Activated T-cell treated with anti-CD3 and anti-CD28 coated beads, Interleukin-2, amount 50 U/mL, for 4 hours (primary cell): ENCODE measurements around the gene DHX16. TPM values are rescaled to one million over a fixed set of nuclear protein-coding genes. Genes with fewer than 3 reads are reported as not detected.
A peak's percentile ranks its signal among the peaks of the same experiment; 100 is the strongest.

Source experiments
- ATAC-seq, 2 donors: fragments of 200-7000 bp; cut with Tn5 transposase; one replicate each; pipeline ENCODE4 v1.10.0; 2021
- DNase-seq: peaks from one replicate; pipeline ENCODE4 v3.0.0-alpha.2; 2020
- H3K27me3 Mint-ChIP-seq: one replicate; pipeline ENCODE4 v1.8.0; 2021; ENCODE audit warnings: low read depth, mixed read lengths
- H3K36me3 Mint-ChIP-seq: one replicate; pipeline ENCODE4 v1.8.0; 2022; ENCODE audit warnings: mixed read lengths; ENCODE audit not compliant: insufficient read depth
- H3K4me1 Mint-ChIP-seq: one replicate; pipeline ENCODE4 v1.8.0; 2021; ENCODE audit warnings: low read depth, mixed read lengths
- H3K4me3 Mint-ChIP-seq: one replicate; pipeline ENCODE4 v1.8.0; 2021; ENCODE audit warnings: mild to moderate bottlenecking, moderate library complexity, mixed read lengths
- H3K9me3 Mint-ChIP-seq: one replicate; pipeline ENCODE4 v1.8.0; 2021; ENCODE audit warnings: mixed read lengths
- total RNA-seq, 3 donors: library from RNA; stranded (reverse); gene quantifications; one replicate each; pipeline ENCODE4 v1.2.1, GENCODE V29; 2021

The DHX16 gene
- total RNA-seq, 3 donors from 2014 or later: 54.2 to 57.2 (median 54.8) TPM

GRCh38 chr6:30686908-30687658 is 14.3 kb upstream of the DHX16 start:
- no peaks in the 10 kb centered on the region for H3K9me3 Mint-ChIP-seq

GRCh38 chr6:30686009-30686907 is 13.5 kb upstream of the DHX16 start, which contains the start of gene PPP1R18:
Gene PPP1R18, minus strand, starts transcription at chr6:30686645. Its CDS starts 627 bp downstream, at chr6:30686018.
- Mint-ChIP-seq H3K27me3 (no peaks in the 10 kb centered on the region), H3K36me3 (peaks cover 25% of the 10 kb centered on the region), H3K4me1 (peaks cover 38% of the 10 kb centered on the region), H3K4me3 (peak within 1 kb of the TSS; percentile 100), H3K9me3 (no peaks in the 10 kb centered on the region)
- ATAC-seq (peak; percentile 47 to 57), DNase-seq (peak; percentile 80)

More at GRCh38 chr6:30686908-30687658, 14.3 kb upstream of the DHX16 start:
- DNase-seq: peak; percentile 69
- H3K36me3 Mint-ChIP-seq: peaks cover 22% of the 10 kb centered on the region
- H3K4me3 Mint-ChIP-seq: peak overlapping the region; percentile 100
- H3K4me1 Mint-ChIP-seq: peaks cover 42% of the 10 kb centered on the region
- H3K27me3 Mint-ChIP-seq: no peaks in the 10 kb centered on the region
- ATAC-seq: peak; percentile 25 to 29

GRCh38 chr6:30685157-30686008 is 12.6 kb upstream of the DHX16 start:
- DNase-seq: no peak
- no peak for ATAC-seq
- H3K4me3 Mint-ChIP-seq: peak overlapping the region; percentile 100
- no peaks in the 10 kb centered on the region for H3K27me3 Mint-ChIP-seq
- no peaks in the 10 kb centered on the region for H3K9me3 Mint-ChIP-seq
- peaks cover 37% of the 10 kb centered on the region for H3K4me1 Mint-ChIP-seq
- peaks cover 28% of the 10 kb centered on the region for H3K36me3 Mint-ChIP-seq

- ATAC-seq: no peak
- DNase-seq: peak; percentile 43
- peaks cover 37% of the 10 kb centered on the region for H3K4me1 Mint-ChIP-seq
- peak overlapping the region; percentile 100 for H3K4me3 Mint-ChIP-seq
- no peaks in the 10 kb centered on the region for H3K9me3 Mint-ChIP-seq
- no peaks in the 10 kb centered on the region for H3K27me3 Mint-ChIP-seq
- H3K36me3 Mint-ChIP-seq: peaks cover 33% of the 10 kb centered on the region
Observed at GRCh38 chr6:30684386-30685156, 11.8 kb upstream of the DHX16 start.

- no peaks in the 10 kb centered on the region for H3K27me3 Mint-ChIP-seq
- H3K36me3 Mint-ChIP-seq: peaks cover 38% of the 10 kb centered on the region
- DNase-seq: no peak
- H3K4me1 Mint-ChIP-seq: peaks cover 36% of the 10 kb centered on the region
- no peaks in the 10 kb centered on the region for H3K9me3 Mint-ChIP-seq
- H3K4me3 Mint-ChIP-seq: peak overlapping the region; percentile 100
- ATAC-seq: no peak
Observed at GRCh38 chr6:30683980-30684338, 11.2 kb upstream of the DHX16 start.

GRCh38 chr6:30683183-30683979 is 10.6 kb upstream of the DHX16 start:
- H3K4me3 Mint-ChIP-seq: peak overlapping the region; percentile 100
- no peaks in the 10 kb centered on the region for H3K9me3 Mint-ChIP-seq
- H3K36me3 Mint-ChIP-seq: peaks cover 41% of the 10 kb centered on the region
- no peak for ATAC-seq
- H3K27me3 Mint-ChIP-seq: no peaks in the 10 kb centered on the region
- H3K4me1 Mint-ChIP-seq: peaks cover 36% of the 10 kb centered on the region
- DNase-seq: no peak

- H3K9me3 Mint-ChIP-seq: no peaks in the 10 kb centered on the region
- peaks cover 41% of the 10 kb centered on the region for H3K36me3 Mint-ChIP-seq
- H3K4me1 Mint-ChIP-seq: peaks cover 26% of the 10 kb centered on the region
- DNase-seq (peak; percentile 86), ATAC-seq (peak; percentile 71 to 72)
- peak overlapping the region; percentile 100 for H3K4me3 Mint-ChIP-seq
- H3K27me3 Mint-ChIP-seq: no peaks in the 10 kb centered on the region
Observed at GRCh38 chr6:30682143-30683117, 9.6 kb upstream of the DHX16 start.

- Mint-ChIP-seq H3K27me3 (no peaks in the 10 kb centered on the region), H3K36me3 (peaks cover 44% of the 10 kb centered on the region), H3K9me3 (no peaks in the 10 kb centered on the region), H3K4me3 (peak overlapping the region; percentile 100), H3K4me1 (peaks cover 26% of the 10 kb centered on the region)
- no peak for DNase-seq
- peak in 1 of 2 donors; percentile 0 for ATAC-seq
Observed at GRCh38 chr6:30681766-30682142, 8.9 kb upstream of the DHX16 start.

GRCh38 chr6:30679765-30680535 is 7.1 kb upstream of the DHX16 start:
- Mint-ChIP-seq H3K36me3 (peaks cover 46% of the 10 kb centered on the region), H3K27me3 (no peaks in the 10 kb centered on the region), H3K9me3 (no peaks in the 10 kb centered on the region), H3K4me1 (peaks cover 32% of the 10 kb centered on the region), H3K4me3 (peak overlapping the region; percentile 100)
- ATAC-seq (no peak), DNase-seq (no peak)

GRCh38 chr6:30678964-30679726 is 6.3 kb upstream of the DHX16 start:
- Mint-ChIP-seq H3K36me3 (peaks cover 44% of the 10 kb centered on the region), H3K27me3 (no peaks in the 10 kb centered on the region), H3K4me1 (peaks cover 32% of the 10 kb centered on the region), H3K4me3 (peak overlapping the region; percentile 100), H3K9me3 (no peaks in the 10 kb centered on the region)
- peak; percentile 94 for DNase-seq
- ATAC-seq: peak; percentile 50 to 59
